Measurements from ENCODE around the gene PTPN9. TPM values are rescaled to one million over a fixed set of nuclear protein-coding genes. Genes with fewer than 3 reads are reported as not detected.
A peak's percentile ranks its signal among the peaks of the same experiment; 100 is the strongest.
"Not testable (repeated sequence)": the region's sequence is repeated elsewhere in the genome, so short reads cannot be mapped to it uniquely, and the experiment has no call there.

PTPN9 gene
- total RNA-seq, 1 donor from 2014 or later: 138 TPM

GRCh38 chr15:75584121-75584520 lies 5.0 kb upstream of the PTPN9 start:
- DNase-seq: no peak
- Mint-ChIP-seq H3K4me3 (ENCODE audit: unreplicated experiment) (no peak overlapping the region), H3K27ac (ENCODE audit: unreplicated experiment) (no peak overlapping the region), H3K4me1 (ENCODE audit: low read depth, unreplicated experiment) (peaks cover 5% of the 10 kb centered on the region), H3K27me3 (ENCODE audit: unreplicated experiment) (peaks cover 2% of the 10 kb centered on the region), H3K36me3 (ENCODE audit: unreplicated experiment) (no peaks in the 10 kb centered on the region), H3K9me3 (ENCODE audit: unreplicated experiment) (peaks cover 6% of the 10 kb centered on the region)
- no peak for TF ChIP-seq CTCF (IDR thresholded peaks at IDR 0.05; ENCODE audit: partially characterized antibody, unreplicated experiment)

DNA sequence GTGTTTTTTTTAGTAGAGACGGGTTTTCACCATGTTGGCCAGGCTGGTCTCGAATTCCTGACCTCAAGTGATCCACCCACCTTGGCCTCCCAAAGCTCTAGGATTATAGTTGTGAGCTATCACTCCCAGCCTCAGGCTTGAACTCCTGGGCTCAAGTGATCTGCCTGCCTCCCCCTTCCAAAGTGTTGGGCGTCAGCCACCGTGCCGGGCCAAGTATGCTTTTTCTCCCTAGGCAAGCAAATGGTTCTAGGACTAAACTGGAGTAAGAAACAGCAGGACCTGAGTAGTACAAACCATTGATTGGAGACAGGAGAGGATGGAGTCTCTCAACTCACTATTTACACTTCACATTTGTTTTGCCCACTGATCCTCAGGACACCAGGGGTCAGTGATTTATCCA lies 4.6 kb upstream of the PTPN9 start:
- TF ChIP-seq CTCF (IDR thresholded peaks at IDR 0.05; ENCODE audit: partially characterized antibody, unreplicated experiment): no peak
- no peak for DNase-seq
- peaks cover 6% of the 10 kb centered on the region for H3K9me3 Mint-ChIP-seq (ENCODE audit: unreplicated experiment)
- peaks cover 2% of the 10 kb centered on the region for H3K27me3 Mint-ChIP-seq (ENCODE audit: unreplicated experiment)
- H3K27ac Mint-ChIP-seq (ENCODE audit: unreplicated experiment): no peak overlapping the region
- no peaks in the 10 kb centered on the region for H3K36me3 Mint-ChIP-seq (ENCODE audit: unreplicated experiment)
- H3K4me3 Mint-ChIP-seq (ENCODE audit: unreplicated experiment): no peak overlapping the region
- H3K4me1 Mint-ChIP-seq (ENCODE audit: low read depth, unreplicated experiment): peaks cover 5% of the 10 kb centered on the region

DNA sequence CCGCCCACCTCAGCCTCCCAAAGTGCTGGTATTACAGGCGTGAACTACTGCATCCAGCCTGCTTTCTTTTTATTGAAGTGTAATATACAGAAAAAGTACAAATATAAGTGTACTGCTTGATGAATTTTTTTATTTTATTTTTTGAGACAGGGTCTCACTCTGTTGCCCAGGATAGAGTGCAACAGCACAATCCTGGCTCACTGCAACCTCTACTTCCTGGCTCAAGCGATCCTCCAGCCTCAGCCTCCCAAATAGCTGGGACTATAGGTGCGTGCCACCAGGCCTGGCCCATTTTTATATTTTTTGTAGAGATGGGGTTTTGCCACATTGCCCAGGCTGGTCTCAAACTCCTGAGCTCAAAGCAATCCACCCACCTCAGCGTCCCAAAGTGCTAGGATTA lies 3.8 kb upstream of the PTPN9 start:
- H3K36me3 Mint-ChIP-seq (ENCODE audit: unreplicated experiment); H3K4me3 Mint-ChIP-seq (ENCODE audit: unreplicated experiment); H3K9me3 Mint-ChIP-seq (ENCODE audit: unreplicated experiment); H3K27me3 Mint-ChIP-seq (ENCODE audit: unreplicated experiment); H3K4me1 Mint-ChIP-seq (ENCODE audit: low read depth, unreplicated experiment); H3K27ac Mint-ChIP-seq (ENCODE audit: unreplicated experiment); DNase-seq: not testable (repeated sequence)

DNA sequence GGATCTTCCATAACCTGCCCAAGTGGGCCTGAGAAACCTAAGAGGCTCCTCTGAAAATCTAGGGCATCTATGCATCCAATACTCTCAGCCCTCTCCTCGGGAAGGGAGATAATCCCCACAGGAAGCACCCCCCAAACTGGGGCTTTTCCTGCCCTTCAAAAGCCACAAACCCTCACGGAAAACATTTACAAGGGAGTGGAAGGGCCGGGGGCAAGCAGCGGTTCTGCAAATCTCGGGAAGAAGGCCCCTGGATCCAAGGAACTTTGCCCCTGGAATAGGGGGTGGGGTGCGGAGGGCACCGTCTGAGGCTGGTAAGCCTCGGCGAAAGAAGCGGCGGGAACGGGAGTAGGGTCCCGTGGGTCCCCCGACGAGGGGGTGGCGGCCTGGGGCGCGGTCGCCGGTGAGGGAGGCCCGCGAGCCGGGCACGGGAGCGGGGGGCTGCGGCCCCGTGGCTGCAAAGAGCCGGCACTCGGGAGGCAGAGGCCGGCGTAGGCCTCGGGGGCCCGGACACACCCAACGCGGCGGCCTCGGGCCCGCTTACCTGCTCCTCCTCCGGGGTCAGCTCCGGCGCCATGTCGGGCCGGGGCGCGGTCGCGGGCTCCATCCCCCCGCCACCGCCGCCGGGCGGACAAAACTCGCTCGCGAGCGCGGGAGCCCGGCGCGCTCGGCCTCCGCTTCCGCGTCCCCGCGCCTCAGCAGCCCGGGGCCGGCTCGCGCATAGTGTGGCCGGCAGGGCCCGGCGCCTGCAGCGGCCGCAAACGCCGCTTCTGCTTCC lies 755 bp downstream of the PTPN9 start:
- Mint-ChIP-seq H3K4me3 (ENCODE audit: unreplicated experiment) (peak overlapping the region; percentile 99), H3K36me3 (ENCODE audit: unreplicated experiment) (no peaks in the 10 kb centered on the region), H3K4me1 (ENCODE audit: low read depth, unreplicated experiment) (peaks cover 16% of the 10 kb centered on the region), H3K9me3 (ENCODE audit: unreplicated experiment) (peaks cover 17% of the 10 kb centered on the region), H3K27ac (ENCODE audit: unreplicated experiment) (peak overlapping the region; percentile 99), H3K27me3 (ENCODE audit: unreplicated experiment) (peaks cover 13% of the 10 kb centered on the region)
- TF ChIP-seq CTCF (IDR thresholded peaks at IDR 0.05; ENCODE audit: partially characterized antibody, unreplicated experiment): no peak
- DNase-seq: peak; percentile 43

DNA sequence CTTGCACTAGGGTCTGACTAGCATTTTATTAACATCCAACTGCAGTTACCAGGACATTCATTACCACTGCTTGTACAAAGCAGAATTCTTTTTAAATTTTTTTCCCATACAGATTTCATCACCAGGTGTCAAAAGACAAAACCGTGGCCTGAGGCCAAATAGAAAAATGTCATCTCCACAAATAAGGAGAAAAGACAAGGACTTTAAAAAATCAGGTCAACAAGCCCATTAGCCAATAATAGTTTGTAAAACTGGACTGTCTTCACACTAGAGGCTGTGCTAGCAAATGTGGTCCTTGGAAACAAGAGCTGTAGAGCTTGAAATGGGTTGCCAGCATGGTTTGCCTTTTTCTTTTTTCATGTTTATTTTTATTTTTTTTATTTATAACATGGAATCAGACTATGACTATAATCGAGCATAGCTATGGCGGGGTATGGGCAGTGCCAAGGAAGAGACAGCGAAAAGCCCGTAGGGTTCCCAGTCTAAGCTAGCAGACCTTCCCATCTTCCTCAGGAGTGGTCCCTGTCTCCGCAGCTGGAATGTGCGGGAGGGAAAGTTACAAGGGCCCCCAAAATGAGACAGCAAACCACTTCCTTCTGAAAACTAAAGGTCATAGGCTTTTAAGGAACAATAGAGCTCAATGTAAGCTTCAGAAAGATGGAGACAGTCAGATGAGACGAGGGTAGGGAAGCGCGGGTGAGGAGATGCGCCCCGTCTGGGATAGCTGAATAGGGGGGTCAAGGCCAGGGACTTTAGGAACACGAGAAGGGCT lies 1.5 kb downstream of the PTPN9 start:
- Mint-ChIP-seq H3K4me3 (ENCODE audit: unreplicated experiment) (peak overlapping the region; percentile 99), H3K27ac (ENCODE audit: unreplicated experiment) (peak overlapping the region; percentile 99), H3K4me1 (ENCODE audit: low read depth, unreplicated experiment) (peaks cover 20% of the 10 kb centered on the region), H3K9me3 (ENCODE audit: unreplicated experiment) (peaks cover 17% of the 10 kb centered on the region), H3K36me3 (ENCODE audit: unreplicated experiment) (no peaks in the 10 kb centered on the region), H3K27me3 (ENCODE audit: unreplicated experiment) (peaks cover 13% of the 10 kb centered on the region)
- no peak for DNase-seq
- no peak for TF ChIP-seq CTCF (IDR thresholded peaks at IDR 0.05; ENCODE audit: partially characterized antibody, unreplicated experiment)
